HG03103 (cell line): Measurements from ENCODE around the gene FGF19.

Experiments
- ATAC-seq: cut with Tn5 transposase; IDR thresholded peaks from one replicate; pipeline ENCODE4 v1.9.1; 2021; ENCODE audit warnings: low read depth; ENCODE audit not compliant: unreplicated experiment

Gene FGF19

GRCh38 chr11:69674267-69674885, 29.4 kb downstream of the FGF19 start:
- ATAC-seq: no peak

DNA sequence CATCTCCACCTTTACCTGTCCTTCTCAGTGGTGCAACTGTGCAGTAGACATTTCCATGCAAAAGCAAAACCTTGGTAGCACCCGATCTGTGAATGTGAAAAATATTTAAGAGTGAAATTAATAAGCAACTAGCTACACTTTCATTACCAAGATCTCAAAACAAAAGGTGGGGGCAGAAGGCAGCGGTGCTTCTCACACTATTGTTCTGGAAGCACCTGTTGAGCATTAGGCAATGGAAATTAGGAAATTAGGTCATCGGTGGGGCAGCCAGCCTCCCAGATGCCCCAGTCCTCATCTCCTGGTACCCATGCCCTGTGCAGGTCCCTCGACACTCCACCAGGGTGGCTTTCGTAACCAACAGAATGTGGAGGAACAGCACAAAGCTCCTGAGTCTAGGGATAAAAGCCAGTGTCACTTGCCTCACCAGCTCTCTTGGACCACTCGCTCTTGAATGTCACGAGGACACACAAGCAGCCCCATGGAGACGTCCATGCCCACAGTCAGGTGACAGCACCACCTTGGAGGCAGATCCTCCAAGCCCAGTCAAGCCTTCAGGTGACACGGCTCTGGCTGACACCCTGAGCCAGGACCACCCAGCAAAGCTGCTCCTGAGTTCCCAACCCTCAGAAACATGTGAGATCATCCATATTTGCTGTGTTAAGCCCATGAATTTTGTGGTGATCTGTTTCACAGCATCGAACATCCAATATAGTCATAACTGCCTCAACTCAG, 31.9 kb downstream of the FGF19 start:
- no peak for ATAC-seq

DNA sequence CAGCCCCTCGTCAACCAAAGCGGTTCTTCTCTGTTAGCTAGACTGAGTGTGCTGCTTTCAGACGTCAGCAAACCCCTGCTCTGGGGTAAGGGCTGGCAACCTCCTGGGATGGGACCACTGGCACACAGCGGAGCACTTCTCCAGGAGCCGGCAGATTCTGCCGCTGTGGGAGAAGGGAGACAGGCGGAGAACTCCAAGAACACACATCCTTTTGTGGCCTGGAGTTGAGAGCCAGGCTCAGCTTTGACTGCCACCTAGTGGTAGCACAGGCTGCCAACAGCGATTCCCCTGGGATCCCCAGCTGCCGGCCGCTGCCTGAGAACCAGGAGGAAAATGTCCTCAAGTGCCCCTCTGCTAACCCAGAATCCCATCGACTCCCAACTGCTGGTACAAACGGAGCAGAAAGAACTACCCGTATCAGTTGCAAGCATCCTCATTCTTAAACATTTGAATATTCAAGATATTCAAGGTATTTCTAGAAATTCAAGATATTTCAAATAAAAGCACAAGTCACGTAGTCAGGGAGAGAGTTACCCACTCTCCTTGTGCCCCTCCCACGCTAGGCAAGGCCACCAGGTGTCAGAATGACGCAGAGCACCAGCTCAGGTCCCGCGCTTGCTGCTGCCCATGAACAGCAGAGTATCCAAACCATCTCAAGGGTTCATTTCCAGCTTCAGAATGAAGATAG, 33.5 kb downstream of the FGF19 start:
- ATAC-seq: no peak

DNA sequence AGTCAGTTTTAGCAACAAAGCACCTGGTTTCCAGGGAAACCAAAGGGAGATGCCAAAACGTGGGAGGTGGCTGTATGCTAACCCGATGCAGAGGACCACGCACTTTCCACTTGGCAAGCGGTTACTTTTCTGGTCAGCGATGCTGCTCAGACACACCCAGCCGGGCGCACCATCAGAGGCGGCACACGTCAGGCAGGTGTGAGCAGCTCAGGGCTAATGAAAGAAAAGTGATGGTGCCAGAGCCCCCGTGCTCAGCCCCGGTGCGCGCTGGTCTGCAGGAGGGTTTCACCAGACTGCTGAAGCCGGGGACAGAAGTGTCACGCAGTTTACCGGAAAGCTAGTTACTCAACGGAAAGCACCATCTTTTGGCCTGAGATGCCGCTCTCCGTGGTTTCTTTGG, 34.3 kb downstream of the FGF19 start:
- no peak for ATAC-seq

GRCh38 chr11:69667619-69668604, 35.9 kb downstream of the FGF19 start:
- ATAC-seq: no peak

DNA sequence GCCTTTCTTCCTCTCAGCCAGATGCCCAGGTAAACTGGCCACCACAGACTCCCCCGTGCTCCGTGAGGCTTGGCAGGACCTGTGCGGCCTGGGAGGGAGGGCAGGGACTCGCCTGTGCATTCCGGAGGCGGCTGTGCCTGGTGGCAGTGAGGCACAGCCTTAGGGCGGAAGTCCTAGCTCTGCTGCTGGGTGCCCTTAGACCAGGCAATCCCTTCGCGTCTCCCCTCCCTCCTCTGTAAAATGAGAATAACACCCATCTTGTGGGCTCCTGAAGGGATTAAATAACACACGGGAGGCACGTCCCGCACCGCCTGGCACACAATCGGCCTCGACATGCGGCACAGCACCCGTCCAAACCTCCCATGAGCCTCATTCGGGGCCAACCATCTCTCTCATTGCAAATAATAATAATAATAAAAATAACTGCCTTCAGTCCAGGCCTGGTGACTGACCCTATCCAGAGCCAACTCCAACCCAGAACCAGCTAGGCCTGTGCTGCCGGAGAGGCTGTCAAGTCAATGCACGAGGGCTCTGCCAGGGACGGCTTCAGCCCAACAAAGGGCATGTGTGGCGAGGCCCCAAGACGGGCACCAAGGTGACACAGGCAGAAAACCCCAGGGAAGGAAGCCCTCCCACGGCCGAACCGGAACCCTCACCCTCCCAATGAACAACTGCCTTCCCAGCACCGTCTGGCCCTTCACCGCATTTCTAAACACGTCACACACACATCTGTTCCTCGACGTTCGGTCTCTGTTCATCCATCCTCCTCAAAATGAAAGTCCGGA, 36.9 kb downstream of the FGF19 start:
- no peak for ATAC-seq

DNA sequence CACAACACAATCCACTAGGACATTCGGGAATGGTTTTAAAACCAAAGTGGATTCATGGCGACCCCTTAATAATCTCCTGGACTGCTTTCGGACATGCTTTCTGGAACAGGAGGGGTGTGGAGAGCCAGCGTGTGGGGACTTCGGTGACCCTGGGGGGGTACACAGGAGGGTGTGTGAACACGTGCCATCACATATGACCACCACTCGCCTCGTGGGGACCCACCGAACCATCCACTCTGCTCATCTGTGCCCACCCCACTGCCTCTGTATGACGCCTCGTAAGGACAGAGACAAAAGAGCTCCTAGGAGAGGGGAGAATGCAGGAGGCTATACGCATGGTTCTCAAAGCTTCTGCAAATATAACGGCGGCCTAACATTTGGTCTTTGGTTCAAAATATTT, 37.6 kb downstream of the FGF19 start:
- ATAC-seq: no peak

DNA sequence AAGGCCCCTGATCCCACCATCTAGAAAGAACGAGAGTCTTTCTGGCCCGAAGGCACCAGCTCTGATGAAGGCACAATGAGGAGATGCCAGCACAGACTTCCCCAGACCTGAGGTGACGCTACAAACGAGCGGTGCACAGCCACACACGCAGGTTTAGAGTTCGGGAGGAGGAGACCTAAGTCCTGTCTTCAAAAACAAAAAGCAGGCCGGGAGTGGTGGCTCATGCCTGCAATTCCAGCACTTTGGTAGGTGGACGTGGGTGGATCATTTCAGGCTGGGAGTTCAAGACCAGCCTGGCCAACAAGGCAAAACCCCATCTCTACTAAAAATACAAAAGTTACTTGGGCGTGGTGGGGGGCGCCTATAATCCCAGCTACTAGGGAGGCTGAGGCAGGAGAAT, 38.2 kb downstream of the FGF19 start:
- no peak for ATAC-seq

DNA sequence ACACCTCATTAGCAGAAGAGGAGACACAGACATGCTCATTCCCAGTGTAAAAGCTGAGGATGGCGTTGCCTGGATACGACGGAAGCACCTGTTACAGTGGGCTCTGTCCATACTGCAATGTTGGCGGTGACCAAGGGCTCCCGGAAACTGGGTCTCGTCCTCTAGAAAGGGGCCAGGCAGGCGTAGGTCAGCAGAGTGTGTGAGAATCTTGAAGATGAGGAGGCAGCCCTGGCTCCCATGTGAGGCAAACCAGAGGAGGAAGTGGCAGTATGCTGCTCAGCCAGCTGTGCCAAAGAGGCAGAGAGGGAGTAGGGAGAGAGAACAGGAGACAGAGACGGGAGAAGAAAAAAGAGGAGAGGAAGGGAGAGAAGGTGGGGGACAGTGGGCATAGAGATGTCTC, 38.9 kb downstream of the FGF19 start:
- ATAC-seq: no peak

DNA sequence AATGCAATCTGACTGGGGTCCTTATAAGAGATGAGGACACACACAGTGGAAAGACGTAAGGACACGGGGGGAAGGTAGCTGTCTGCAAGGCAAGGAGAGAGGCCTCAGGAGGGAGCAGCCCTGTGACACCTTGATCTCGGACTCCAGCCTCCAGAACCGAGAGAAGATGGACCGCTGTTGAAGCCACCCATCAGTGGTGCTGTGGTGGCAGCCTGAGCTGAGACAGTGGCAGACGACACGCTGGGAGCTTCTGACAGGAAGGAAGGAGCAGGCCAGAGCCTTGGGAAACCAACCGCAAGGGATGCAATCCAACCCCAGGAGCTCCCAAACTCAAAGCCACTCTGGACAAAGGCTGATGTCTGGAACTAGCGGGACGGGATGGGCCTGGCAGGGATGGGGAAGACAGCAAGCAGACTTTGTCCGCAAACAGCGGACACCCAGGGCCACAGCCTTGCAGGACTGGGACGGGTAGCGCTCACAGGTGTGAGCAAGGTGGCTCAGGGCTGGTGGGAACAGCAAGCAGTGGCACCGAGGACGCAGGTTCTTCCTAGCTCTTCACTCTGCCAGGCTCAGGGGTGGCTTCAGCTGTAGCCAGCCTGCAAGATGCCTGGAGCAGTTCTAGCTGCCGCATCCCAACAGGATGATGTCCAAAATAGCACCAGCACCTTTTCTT, 39.6 kb downstream of the FGF19 start:
- ATAC-seq: no peak

GRCh38 chr11:69663326-69663725, 40.5 kb downstream of the FGF19 start:
- ATAC-seq: no peak

DNA sequence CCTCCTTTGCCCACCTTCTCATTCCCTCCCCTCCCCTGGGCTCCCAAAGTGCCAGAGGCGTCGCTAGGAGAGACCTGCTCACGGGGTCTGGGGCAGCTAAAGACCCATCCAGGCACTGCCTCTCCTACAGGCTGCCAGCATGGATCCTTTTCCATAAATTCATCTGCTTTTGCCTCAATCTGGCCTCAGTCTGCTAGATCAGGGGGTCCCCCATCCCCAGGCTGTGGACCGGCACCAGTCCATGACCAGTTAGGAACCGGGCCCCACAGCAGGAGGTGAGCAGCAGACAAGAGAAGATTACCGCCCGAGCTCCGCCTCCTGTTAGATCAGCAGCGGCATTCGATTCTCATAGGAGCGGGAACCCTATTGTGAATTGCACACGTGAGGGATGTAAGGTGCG, 41.0 kb downstream of the FGF19 start:
- ATAC-seq: no peak

DNA sequence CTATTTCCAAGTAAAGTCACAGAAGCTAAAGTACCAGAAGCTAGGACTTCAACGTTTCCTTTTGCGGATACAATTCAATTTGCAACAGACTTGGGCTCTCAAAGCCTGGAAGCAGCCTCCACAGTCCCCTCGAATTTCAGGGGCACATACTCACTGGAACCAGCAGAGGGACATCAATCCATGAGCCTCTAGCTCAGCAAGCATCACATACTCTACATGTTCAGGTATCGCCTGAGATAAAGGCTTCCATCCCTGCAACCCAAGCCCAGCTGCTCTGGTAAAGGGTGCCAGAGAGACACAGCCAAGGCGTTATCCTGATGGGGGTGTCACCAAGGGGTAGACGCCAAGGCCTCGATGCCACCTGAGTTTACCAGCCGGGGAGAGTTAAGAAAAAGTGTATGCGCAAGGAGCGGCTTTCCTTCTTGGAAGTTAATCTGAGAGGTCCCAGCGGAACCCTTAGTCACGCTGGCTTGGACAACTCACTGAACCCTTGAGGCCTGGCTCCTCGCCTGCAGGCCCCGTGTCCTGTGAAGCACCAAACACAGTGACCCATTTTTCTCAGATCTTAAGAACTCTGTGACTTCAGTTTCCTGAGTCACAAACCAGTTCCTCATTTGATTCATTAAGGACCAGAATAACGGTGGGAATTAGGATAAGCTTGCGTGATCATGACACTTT, 41.7 kb downstream of the FGF19 start:
- ATAC-seq: no peak

GRCh38 chr11:69661413-69661715, 42.5 kb downstream of the FGF19 start:
- no peak for ATAC-seq

- ATAC-seq: no peak
Measured at GRCh38 chr11:69660001-69660500, 43.8 kb downstream of the FGF19 start.

GRCh38 chr11:69659591-69659990, 44.2 kb downstream of the FGF19 start:
- no peak for ATAC-seq

DNA sequence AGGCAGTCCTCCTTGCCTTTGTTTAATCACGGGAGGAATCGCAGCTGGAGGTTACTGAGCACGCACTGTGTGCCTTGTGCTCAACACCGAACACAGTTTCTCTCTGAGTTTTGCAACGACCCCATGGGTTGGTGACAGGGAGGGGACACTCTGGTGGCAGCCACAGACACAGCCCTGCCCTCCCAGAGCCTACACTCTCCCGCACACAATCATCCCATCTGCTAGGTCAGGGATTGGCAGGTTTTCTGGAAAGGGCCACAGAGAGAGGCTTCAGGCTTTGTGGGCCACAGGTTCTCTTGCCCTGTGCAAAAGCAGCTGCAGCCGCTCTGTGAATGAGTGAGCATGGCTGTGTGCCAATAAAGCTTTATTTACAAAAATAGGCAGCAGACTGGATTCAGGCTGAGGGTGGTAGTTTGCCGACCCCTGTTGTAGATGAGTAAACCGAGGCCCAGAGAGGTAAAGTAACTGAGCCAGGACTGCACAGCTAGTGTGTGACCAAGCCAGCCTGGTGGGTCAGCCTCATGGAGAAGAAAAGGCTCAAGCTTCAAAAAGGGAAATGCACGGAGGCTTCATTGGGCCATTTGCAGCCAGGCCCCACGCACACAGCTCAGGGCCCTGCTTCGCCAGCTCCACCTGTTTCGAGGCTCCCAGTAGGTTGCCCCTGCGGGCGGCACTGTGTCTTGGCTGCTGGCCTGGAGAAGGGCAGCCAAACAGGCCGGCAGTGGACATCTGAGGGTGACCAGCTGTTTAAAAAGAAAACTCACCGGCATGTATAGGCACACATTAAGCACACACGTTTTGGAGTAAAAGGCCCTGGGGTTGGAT, 45.0 kb downstream of the FGF19 start:
- no peak for ATAC-seq
